ENCODE results near the gene SYT17. TPM values are rescaled to one million over a fixed set of nuclear protein-coding genes. Genes with fewer than 3 reads are reported as not detected.

Gene SYT17
- 1 to 10 TPM in 1 of 2 donors, under 1 TPM in 1; 0.22 to 1.8 TPM for total RNA-seq

GRCh38 chr16:19167710-19168370 is at the start of gene SYT17:
Gene SYT17, plus strand, starts transcription at chr16:19168240. Its CDS starts 407 bp downstream, at chr16:19168647.
- peak; percentile 27 to 87 for TF ChIP-seq CTCF (IDR thresholded peaks at IDR 0.05)
- Histone ChIP-seq H3K27me3 (no peaks in the 10 kb centered on the region), H3K27ac (peak within 1 kb of the TSS; percentile 33 to 44), H3K4me3 (peak within 1 kb of the TSS; percentile 30 to 56), H3K4me1 (peaks cover 0 to 19% of the 10 kb centered on the region in 2 donors), H3K9me3 (no peaks in the 10 kb centered on the region), H3K36me3 (no peaks in the 10 kb centered on the region)
- peak; percentile 60 for DNase-seq (ENCODE audit: low spot score)

- Histone ChIP-seq H3K36me3 (peaks cover 18% of the 10 kb centered on the region), H3K9me3 (no peaks in the 10 kb centered on the region), H3K27me3 (no peaks in the 10 kb centered on the region), H3K27ac (peak overlapping the region; percentile 78 to 83), H3K4me3 (peak overlapping the region in 1 of 2 donors; percentile 35), H3K4me1 (peaks cover 0 to 57% of the 10 kb centered on the region in 2 donors)
- DNase-seq (ENCODE audit: low spot score), result peak; percentile 77
- TF ChIP-seq CTCF (IDR thresholded peaks at IDR 0.05), result no peak
Measured at GRCh38 chr16:19118938-19119431, 49.1 kb upstream of the SYT17 start.

- Histone ChIP-seq H3K27ac (peak overlapping the region; percentile 78 to 83), H3K27me3 (no peaks in the 10 kb centered on the region), H3K4me1 (peaks cover 0 to 55% of the 10 kb centered on the region in 2 donors), H3K36me3 (peaks cover 18% of the 10 kb centered on the region), H3K9me3 (no peaks in the 10 kb centered on the region), H3K4me3 (peak overlapping the region in 1 of 2 donors; percentile 35)
- no peak for DNase-seq (ENCODE audit: low spot score)
- no peak for TF ChIP-seq CTCF (IDR thresholded peaks at IDR 0.05)
Measured at GRCh38 chr16:19119564-19119963, 48.5 kb upstream of the SYT17 start.

GRCh38 chr16:19123535-19124178 is 44.4 kb upstream of the SYT17 start:
- peaks cover 0 to 15% of the 10 kb centered on the region in 2 donors for H3K4me1 ChIP-seq
- no peak overlapping the region for H3K27ac ChIP-seq
- peaks cover 0 to 6% of the 10 kb centered on the region in 2 donors for H3K9me3 ChIP-seq
- no peak for DNase-seq (ENCODE audit: low spot score)
- no peak overlapping the region for H3K4me3 ChIP-seq
- peaks cover 5% of the 10 kb centered on the region for H3K36me3 ChIP-seq
- no peak for TF ChIP-seq CTCF (IDR thresholded peaks at IDR 0.05)
- no peaks in the 10 kb centered on the region for H3K27me3 ChIP-seq

GRCh38 chr16:19126300-19126699 is 41.7 kb upstream of the SYT17 start:
- no peak for TF ChIP-seq CTCF (IDR thresholded peaks at IDR 0.05)
- H3K27me3 ChIP-seq, result no peaks in the 10 kb centered on the region
- H3K4me3 ChIP-seq, result no peak overlapping the region
- no peak for DNase-seq (ENCODE audit: low spot score)
- peaks cover 0 to 6% of the 10 kb centered on the region in 2 donors for H3K9me3 ChIP-seq
- no peak overlapping the region for H3K27ac ChIP-seq
- H3K4me1 ChIP-seq, result peaks cover 0 to 23% of the 10 kb centered on the region in 2 donors
- peaks cover 5% of the 10 kb centered on the region for H3K36me3 ChIP-seq

Measured in right atrium auricular region (tissue), 2 donors.